Trophoblast cell (in vitro differentiated cells and primary cell): ENCODE results near the gene C3orf70.

Experiments used
- DNase-seq, 2 donors: peaks; one replicate each; pipeline ENCODE4 v3.0.0-alpha.2; 2016
- H2AFZ ChIP-seq: 2 replicates; pipeline ENCODE4 v1.6.1; 2013; ENCODE audit warnings: low read length, moderate library complexity, mild to moderate bottlenecking; ENCODE audit not compliant: insufficient read depth, poor library complexity
- H2AK5ac ChIP-seq: 2 replicates; pipeline ENCODE4 v1.6.1; 2013; ENCODE audit warnings: mild to moderate bottlenecking, low read length
- H2BK120ac ChIP-seq: 2 replicates; pipeline ENCODE4 v1.6.1; 2013; ENCODE audit warnings: low read length, mild to moderate bottlenecking, moderate library complexity; ENCODE audit not compliant: insufficient read depth, poor library complexity
- H2BK12ac ChIP-seq: 2 replicates; pipeline ENCODE4 v1.6.1; 2013; ENCODE audit warnings: mild to moderate bottlenecking, low read length, moderate library complexity
- H2BK5ac ChIP-seq: 2 replicates; pipeline ENCODE4 v1.6.1; 2013; ENCODE audit warnings: low read length, low read depth, moderate library complexity, mild to moderate bottlenecking; ENCODE audit not compliant: poor library complexity
- H3K14ac ChIP-seq: 2 replicates; pipeline ENCODE4 v1.6.1; 2013; ENCODE audit warnings: mild to moderate bottlenecking, low read length
- H3K18ac ChIP-seq: 2 replicates; pipeline ENCODE4 v1.6.1; 2013; ENCODE audit warnings: mild to moderate bottlenecking, low read length
- H3K23ac ChIP-seq: 2 replicates; pipeline ENCODE4 v1.6.1; 2013; ENCODE audit warnings: low read length
- H3K27ac ChIP-seq: 2 replicates; pipeline ENCODE4 v1.5.1; 2013; ENCODE audit warnings: low read depth, mild to moderate bottlenecking, inconsistent platforms, low read length, moderate library complexity
- H3K27me3 ChIP-seq: 2 replicates; pipeline ENCODE4 v1.6.1; 2013; ENCODE audit warnings: inconsistent platforms, mild to moderate bottlenecking, low read length, moderate library complexity; ENCODE audit not compliant: insufficient read depth
- H3K36me3 ChIP-seq, 2 experiments: 1 replicate in 1 of 2; 2 replicates in 1 of 2; pipeline ENCODE4 v1.6.1; 2013; ENCODE audit warnings: low read length in 2 of 2, mild to moderate bottlenecking in 2 of 2, moderate library complexity in 1 of 2; ENCODE audit not compliant: insufficient read depth in 2 of 2, control insufficient read depth in 1 of 2
- H3K4ac ChIP-seq: 2 replicates; pipeline ENCODE4 v1.6.1; 2013; ENCODE audit warnings: low read depth, mild to moderate bottlenecking, low read length, moderate library complexity
- H3K4me1 ChIP-seq, 2 experiments: 1 replicate in 1 of 2; 2 replicates in 1 of 2; pipeline ENCODE4 v1.6.1; 2013; ENCODE audit warnings: low read length in 2 of 2, mild to moderate bottlenecking in 2 of 2, moderate library complexity in 1 of 2; ENCODE audit not compliant: insufficient read depth in 2 of 2, control insufficient read depth in 1 of 2
- H3K4me2 ChIP-seq: 2 replicates; pipeline ENCODE4 v1.6.1; 2013; ENCODE audit warnings: inconsistent platforms, mild to moderate bottlenecking, low read length, moderate library complexity
- H3K4me3 ChIP-seq: 2 replicates; pipeline ENCODE4 v1.5.1; 2013; ENCODE audit warnings: mild to moderate bottlenecking, low read depth, low read length, inconsistent platforms
- H3K79me1 ChIP-seq: one replicate; pipeline ENCODE4 v1.6.1; 2013; ENCODE audit warnings: low read length
- H3K79me2 ChIP-seq: 2 replicates; pipeline ENCODE4 v1.6.1; 2013; ENCODE audit warnings: low read length, mild to moderate bottlenecking; ENCODE audit not compliant: control insufficient read depth, insufficient read depth, poor library complexity
- H3K9ac ChIP-seq: 2 replicates; pipeline ENCODE4 v1.6.1; 2013; ENCODE audit warnings: mild to moderate bottlenecking, low read length
- H3K9me3 ChIP-seq: 2 replicates; pipeline ENCODE4 v1.6.1; 2013; ENCODE audit warnings: low read depth, mild to moderate bottlenecking, control low read depth, inconsistent platforms, low read length; ENCODE audit not compliant: insufficient read depth
- H4K12ac ChIP-seq: 2 replicates; pipeline ENCODE4 v1.6.1; 2013; ENCODE audit warnings: low read depth, mild to moderate bottlenecking, low read length, moderate library complexity
- H4K8ac ChIP-seq: 2 replicates; pipeline ENCODE4 v1.6.1; 2013; ENCODE audit warnings: low read depth, mild to moderate bottlenecking, low read length, moderate library complexity
- H4K91ac ChIP-seq: one replicate; pipeline ENCODE4 v1.6.1; 2013; ENCODE audit warnings: low read depth, mild to moderate bottlenecking, low read length, moderate library complexity
- WGBS: extraction: QIAGEN DNeasy Blood & Tissue Kit; methylation state at CpG from one replicate; pipeline ENCODE4 v1.1.7; 2013; ENCODE audit warnings: missing lambda C conversion rate; ENCODE audit not compliant: insufficient read length, insufficient coverage; ENCODE audit errors: extremely low coverage; 5-methylcytosine and 5-hydroxymethylcytosine counted together

C3orf70 gene

GRCh38 chr3:185084901-185085300 lies 68.0 kb downstream of the C3orf70 start:
- Histone ChIP-seq H3K4me1 (peaks cover 3 to 4% of the 10 kb centered on the region in 2 experiments), H3K18ac (no peak overlapping the region), H4K91ac (no peak overlapping the region), H4K8ac (no peak overlapping the region), H2BK5ac (no peak overlapping the region), H3K79me1 (no peaks in the 10 kb centered on the region), H3K4ac (no peak overlapping the region), H3K79me2 (no peaks in the 10 kb centered on the region), H3K4me2 (no peak overlapping the region), H2BK12ac (no peak overlapping the region), H3K14ac (no peak overlapping the region), H2AFZ (no peak overlapping the region), H3K23ac (no peak overlapping the region), H3K27me3 (no peaks in the 10 kb centered on the region), H2AK5ac (no peak overlapping the region), H3K9me3 (no peaks in the 10 kb centered on the region), H3K36me3 (no peaks in the 10 kb centered on the region), H2BK120ac (no peak overlapping the region), H3K9ac (no peak overlapping the region), H3K27ac (no peak overlapping the region), H3K4me3 (no peak overlapping the region), H4K12ac (no peak overlapping the region)
- peak in 1 of 2 donors; percentile 30 for DNase-seq
- WGBS: no CpG with 5 or more reads among the region's 5 CpGs

- H3K18ac ChIP-seq: no peak overlapping the region
- H3K23ac ChIP-seq: no peak overlapping the region
- H3K9ac ChIP-seq: no peak overlapping the region
- no peak overlapping the region for H3K4ac ChIP-seq
- no peaks in the 10 kb centered on the region for H3K79me1 ChIP-seq
- no peak overlapping the region for H4K91ac ChIP-seq
- H2BK120ac ChIP-seq: no peak overlapping the region
- H3K4me1 ChIP-seq: peaks cover 3 to 4% of the 10 kb centered on the region in 2 experiments
- H4K8ac ChIP-seq: no peak overlapping the region
- no peak overlapping the region for H3K4me3 ChIP-seq
- H3K79me2 ChIP-seq: no peaks in the 10 kb centered on the region
- H2BK12ac ChIP-seq: no peak overlapping the region
- no peaks in the 10 kb centered on the region for H3K36me3 ChIP-seq
- DNase-seq: no peak
- H2BK5ac ChIP-seq: no peak overlapping the region
- H3K27ac ChIP-seq: no peak overlapping the region
- H3K14ac ChIP-seq: no peak overlapping the region
- no peak overlapping the region for H2AK5ac ChIP-seq
- H3K27me3 ChIP-seq: no peaks in the 10 kb centered on the region
- H3K4me2 ChIP-seq: no peak overlapping the region
- no peak overlapping the region for H4K12ac ChIP-seq
- no peaks in the 10 kb centered on the region for H3K9me3 ChIP-seq
- H2AFZ ChIP-seq: no peak overlapping the region
- no CpG with 5 or more reads among the region's 5 CpGs for WGBS
Observed at GRCh38 chr3:185084402-185084801, 68.5 kb downstream of the C3orf70 start.

- Histone ChIP-seq H3K9ac (no peak overlapping the region), H3K4me1 (peaks cover 3 to 4% of the 10 kb centered on the region in 2 experiments), H2BK120ac (no peak overlapping the region), H4K91ac (no peak overlapping the region), H2AK5ac (no peak overlapping the region), H3K18ac (no peak overlapping the region), H3K79me1 (no peaks in the 10 kb centered on the region), H4K8ac (no peak overlapping the region), H4K12ac (no peak overlapping the region), H3K4ac (no peak overlapping the region), H3K79me2 (no peaks in the 10 kb centered on the region), H2BK12ac (no peak overlapping the region), H3K23ac (no peak overlapping the region), H3K27ac (no peak overlapping the region), H3K9me3 (no peaks in the 10 kb centered on the region), H2AFZ (no peak overlapping the region), H3K4me2 (no peak overlapping the region), H3K36me3 (no peaks in the 10 kb centered on the region), H3K27me3 (no peaks in the 10 kb centered on the region), H2BK5ac (no peak overlapping the region), H3K4me3 (no peak overlapping the region), H3K14ac (no peak overlapping the region)
- no CpG with 5 or more reads among the region's 14 CpGs for WGBS
- no peak for DNase-seq
Observed at GRCh38 chr3:185082829-185083228, 70.0 kb downstream of the C3orf70 start.

GRCh38 chr3:185082149-185082548 lies 70.7 kb downstream of the C3orf70 start:
- Histone ChIP-seq H3K23ac (no peak overlapping the region), H3K4me2 (no peak overlapping the region), H3K27ac (no peak overlapping the region), H3K36me3 (no peaks in the 10 kb centered on the region), H3K4ac (no peak overlapping the region), H3K18ac (no peak overlapping the region), H4K12ac (no peak overlapping the region), H4K91ac (no peak overlapping the region), H3K27me3 (no peaks in the 10 kb centered on the region), H2AK5ac (no peak overlapping the region), H3K4me3 (no peak overlapping the region), H3K9me3 (no peaks in the 10 kb centered on the region), H3K79me2 (no peaks in the 10 kb centered on the region), H2BK120ac (no peak overlapping the region), H3K79me1 (no peaks in the 10 kb centered on the region), H2AFZ (no peak overlapping the region), H2BK12ac (no peak overlapping the region), H3K14ac (no peak overlapping the region), H4K8ac (no peak overlapping the region), H3K9ac (no peak overlapping the region), H3K4me1 (peaks cover 3 to 4% of the 10 kb centered on the region in 2 experiments), H2BK5ac (no peak overlapping the region)
- no CpG with 5 or more reads among the region's 3 CpGs for WGBS
- DNase-seq: no peak
